H1 (cell line): ENCODE measurements around the gene ARMC3. TPM values are rescaled to one million over a fixed set of nuclear protein-coding genes. Genes with fewer than 3 reads are reported as not detected.

Experiments used
- CTCF ChIA-PET: fragments of 300-600 bp; sonication (Branson Sonifier 250); formaldehyde crosslinking; loops from one replicate; lab custom pipeline; 2021; ENCODE audit not compliant: partially characterized antibody; lab: Charles Lee
- POLR2A ChIA-PET: fragments of 300-600 bp; sonication (Branson Sonifier 250); formaldehyde crosslinking; loops from one replicate; lab custom pipeline; 2021; ENCODE audit warnings: inconsistent platforms; ENCODE audit not compliant: partially characterized antibody; lab: Charles Lee
- DNase-seq, 2 experiments: peaks; one replicate each; pipeline versions ENCODE4 v3.0.0 to v3.0.0-alpha.2; 2010 to 2022; ENCODE audit warnings: low spot score in 2 of 2, low read depth in 1 of 2, mixed read lengths in 1 of 2
- FAIRE-seq: peaks from 2 replicates; lab custom pipeline; 2011; peaks lifted over from hg19 to GRCh38; lab: Jason Lieb, UNC
- H2AFZ ChIP-seq: 2 replicates; pipeline ENCODE4 v1.8.1; 2012; ENCODE audit warnings: low read length, inconsistent platforms
- H2AK5ac ChIP-seq: 2 replicates; pipeline ENCODE4 v1.6.1; 2013; ENCODE audit warnings: low read depth, low read length
- H2BK120ac ChIP-seq: replicated peaks from 2 replicates; pipeline ENCODE3; 2013; ENCODE audit warnings: low read depth, low read length, inconsistent platforms
- H2BK12ac ChIP-seq: 2 replicates; pipeline ENCODE4 v1.6.1; 2013; ENCODE audit warnings: low read depth, low read length
- H2BK15ac ChIP-seq: 2 replicates; pipeline ENCODE4 v1.6.1; 2013; ENCODE audit warnings: low read length
- H2BK20ac ChIP-seq: 2 replicates; pipeline ENCODE4 v1.6.1; 2013; ENCODE audit warnings: low read length
- H2BK5ac ChIP-seq: 2 replicates; pipeline ENCODE4 v1.6.1; 2013; ENCODE audit warnings: low read depth, low read length
- H3K14ac ChIP-seq: 2 replicates; pipeline ENCODE4 v1.6.1; 2013; ENCODE audit warnings: inconsistent platforms; ENCODE audit not compliant: insufficient read length
- H3K18ac ChIP-seq: 2 replicates; pipeline ENCODE4 v1.6.1; 2013; ENCODE audit warnings: low read length; ENCODE audit errors: extremely low read depth
- H3K23ac ChIP-seq: 2 replicates; pipeline ENCODE4 v1.6.1; 2013; ENCODE audit warnings: inconsistent platforms; ENCODE audit not compliant: insufficient read length
- H3K23me2 ChIP-seq: 2 replicates; pipeline ENCODE4 v1.6.1; 2013; ENCODE audit warnings: low read depth, low read length
- H3K27ac ChIP-seq: 2 replicates; pipeline ENCODE4 v1.6.1; 2011; ENCODE audit warnings: low read depth, low read length, inconsistent platforms
- H3K27me3 ChIP-seq, 4 experiments: replicated peaks in 1 of 4; 1 replicate in 1 of 4; 2 replicates in 3 of 4; pipeline versions ENCODE4 v1.6.1 to v1.8.1; 2011 to 2013; ENCODE audit warnings: low read length in 3 of 4, mild to moderate bottlenecking in 3 of 4, inconsistent platforms in 2 of 4, mixed read lengths in 2 of 4, moderate library complexity in 1 of 4; ENCODE audit not compliant: control insufficient read depth in 3 of 4, insufficient read depth in 3 of 4; ENCODE audit errors: extremely low read depth in 1 of 4
- H3K36me3 ChIP-seq, 4 experiments: 2 replicates each; pipeline versions ENCODE4 v1.6.1 to v1.8.1; 2011 to 2013; ENCODE audit warnings: mild to moderate bottlenecking in 4 of 4, low read length in 3 of 4, moderate library complexity in 2 of 4, control low read depth in 1 of 4, inconsistent platforms in 1 of 4; ENCODE audit not compliant: insufficient read depth in 4 of 4, control insufficient read depth in 2 of 4
- H3K4ac ChIP-seq: replicated peaks from 2 replicates; pipeline ENCODE3; 2013; ENCODE audit warnings: low read length, low read depth, mixed read lengths, inconsistent platforms; ENCODE audit not compliant: insufficient read length
- H3K4me1 ChIP-seq, 4 experiments: replicated peaks in 1 of 4; 1 replicate in 1 of 4; 2 replicates in 3 of 4; pipeline versions ENCODE4 v1.6.1 to v1.8.1; 2011 to 2013; ENCODE audit warnings: low read length in 3 of 4, inconsistent platforms in 2 of 4, mixed read lengths in 1 of 4; ENCODE audit not compliant: insufficient read depth in 4 of 4, control insufficient read depth in 3 of 4
- H3K4me2 ChIP-seq, 2 experiments: 2 replicates each; pipeline versions ENCODE4 v1.6.1 to v1.8.1; 2011 to 2013; ENCODE audit warnings: low read depth in 2 of 2, low read length in 2 of 2, control low read depth in 1 of 2, inconsistent platforms in 1 of 2, mild to moderate bottlenecking in 1 of 2; ENCODE audit not compliant: insufficient read depth in 1 of 2
- H3K4me3 ChIP-seq, 4 experiments: fragments of 200-600, 300-600 bp in 1 of 4; sonication (generic), shearing (Covaris generic), sonication (Bioruptor Twin) in 1 of 4; 2 replicates each; pipeline versions ENCODE4 v1.5.1 to v1.8.1; 2011 to 2016; ENCODE audit warnings: low read length in 4 of 4, low read depth in 3 of 4, control low read depth in 2 of 4, inconsistent platforms in 2 of 4, mild to moderate bottlenecking in 2 of 4, mixed read lengths in 1 of 4, moderate library complexity in 1 of 4; ENCODE audit not compliant: insufficient read depth in 2 of 4; ENCODE audit errors: extremely low read depth in 1 of 4
- H3K56ac ChIP-seq: replicated peaks from 2 replicates; pipeline ENCODE3; 2013; ENCODE audit warnings: low read depth, mild to moderate bottlenecking, mixed read lengths, low read length, inconsistent platforms; ENCODE audit not compliant: insufficient read length
- H3K79me1 ChIP-seq: 2 replicates; pipeline ENCODE4 v1.6.1; 2013; ENCODE audit warnings: low read depth, low read length, control low read depth
- H3K79me2 ChIP-seq, 2 experiments: 2 replicates each; pipeline versions ENCODE4 v1.6.1 to v1.8.1; 2012 to 2013; ENCODE audit warnings: low read length in 2 of 2, mild to moderate bottlenecking in 2 of 2, inconsistent platforms in 1 of 2; ENCODE audit not compliant: insufficient read depth in 2 of 2, control insufficient read depth in 1 of 2
- H3K9ac ChIP-seq, 4 experiments: replicated peaks in 1 of 4; 1 replicate in 1 of 4; 2 replicates in 3 of 4; pipeline versions ENCODE4 v1.6.1 to v1.8.1; 2011 to 2013; ENCODE audit warnings: low read depth in 3 of 4, low read length in 3 of 4, control low read depth in 2 of 4, mild to moderate bottlenecking in 2 of 4, moderate library complexity in 2 of 4, inconsistent platforms in 1 of 4; ENCODE audit errors: extremely low read depth in 1 of 4
- H3K9me3 ChIP-seq, 2 experiments: 2 replicates each; pipeline versions ENCODE4 v1.6.1 to v1.8.1; 2012 to 2013; ENCODE audit warnings: mild to moderate bottlenecking in 2 of 2, moderate library complexity in 2 of 2, control low read depth in 1 of 2, inconsistent platforms in 1 of 2, low read depth in 1 of 2, low read length in 1 of 2, mixed read lengths in 1 of 2; ENCODE audit not compliant: insufficient read depth in 2 of 2
- H4K20me1 ChIP-seq, 2 experiments: replicated peaks in 1 of 2; 2 replicates each; pipeline versions ENCODE3 to v1.8.1; 2011 to 2013; ENCODE audit warnings: inconsistent platforms in 2 of 2, low read length in 2 of 2, mild to moderate bottlenecking in 1 of 2; ENCODE audit not compliant: insufficient read depth in 2 of 2, control insufficient read depth in 1 of 2
- H4K5ac ChIP-seq: 2 replicates; pipeline ENCODE4 v1.6.1; 2013; ENCODE audit warnings: low read length, low read depth, mixed read lengths, inconsistent platforms; ENCODE audit not compliant: insufficient read length
- H4K8ac ChIP-seq: 2 replicates; pipeline ENCODE4 v1.8.0; 2013; ENCODE audit warnings: mild to moderate bottlenecking, moderate library complexity, low read length, inconsistent platforms; ENCODE audit not compliant: insufficient read depth; ENCODE audit errors: extremely low read depth
- H4K91ac ChIP-seq: replicated peaks from 2 replicates; pipeline ENCODE3; 2013; ENCODE audit warnings: low read length, mixed read lengths, inconsistent platforms; ENCODE audit not compliant: insufficient read length
- CEBPB ChIP-seq: IDR thresholded peaks from 2 replicates; pipeline ENCODE4 v1.6.1; 2012; ENCODE audit warnings: low read depth, low read length
- CHD1 ChIP-seq: IDR thresholded peaks from 2 replicates; pipeline ENCODE4 v1.6.1; 2012; ENCODE audit warnings: low read depth, low read length, improper control_type of control experiment
- FOSL1 ChIP-seq: IDR thresholded peaks from 2 replicates; pipeline ENCODE4 v1.6.1; 2011; ENCODE audit warnings: mild to moderate bottlenecking, low read depth, low read length, moderate library complexity; ENCODE audit not compliant: insufficient read depth
- KDM5A ChIP-seq: fragments of 200-600 bp; IDR thresholded peaks from 2 replicates; pipeline ENCODE4 v1.7.1; 2012; ENCODE audit warnings: mild to moderate bottlenecking, low read length, inconsistent platforms, mixed read lengths
- NANOG ChIP-seq: IDR thresholded peaks from 2 replicates; pipeline ENCODE4 v1.6.1; 2011; ENCODE audit warnings: low read length, low read depth, mild to moderate bottlenecking, inconsistent platforms; ENCODE audit not compliant: insufficient read depth, poor library complexity, severe bottlenecking
- PHF8 ChIP-seq: fragments of 200-600 bp; sonication (generic); conservative IDR thresholded peaks from 2 replicates; pipeline ENCODE4 v1.7.1; 2012; ENCODE audit warnings: low read depth, mild to moderate bottlenecking, inconsistent platforms, low read length, moderate library complexity
- POLR2A ChIP-seq, 2 experiments: IDR thresholded peaks; 1 replicate in 1 of 2; 2 replicates in 1 of 2; pipeline ENCODE4 v1.6.1; 2011; ENCODE audit warnings: low read depth in 2 of 2, low read length in 2 of 2, mild to moderate bottlenecking in 2 of 2; ENCODE audit errors: control extremely low read depth in 1 of 2
- RAD21 ChIP-seq, 2 experiments: IDR thresholded peaks in 1 of 2; conservative IDR thresholded peaks in 1 of 2; 2 replicates each; pipeline ENCODE4 v1.6.1; 2011; ENCODE audit warnings: low read depth in 2 of 2, low read length in 2 of 2, improper control_type of control experiment in 1 of 2, inconsistent platforms in 1 of 2, mild to moderate bottlenecking in 1 of 2, moderate library complexity in 1 of 2
- RXRA ChIP-seq: IDR thresholded peaks from 2 replicates; pipeline ENCODE4 v1.6.1; 2011; ENCODE audit warnings: low read depth, mild to moderate bottlenecking, low read length, moderate library complexity; ENCODE audit not compliant: insufficient read depth
- SP2 ChIP-seq: IDR thresholded peaks from 2 replicates; pipeline ENCODE4 v1.6.1; 2012; ENCODE audit warnings: mild to moderate bottlenecking, low read length, inconsistent platforms
- SP4 ChIP-seq: IDR thresholded peaks from 2 replicates; pipeline ENCODE4 v1.6.1; 2012; ENCODE audit warnings: low read length, inconsistent platforms
- WGBS, 2 experiments: shearing (Covaris generic) in 1 of 2; methylation state at CpG; one replicate each; pipeline versions ENCODE4 v1.1.6 to v1.1.7; 2013 to 2015; ENCODE audit warnings: low lambda C conversion rate in 2 of 2, mixed read lengths in 2 of 2, inconsistent platforms in 1 of 2, low coverage in 1 of 2, missing lambda C conversion rate in 1 of 2; ENCODE audit not compliant: insufficient replicate concordance in 2 of 2, insufficient coverage in 1 of 2, insufficient read length in 1 of 2; ENCODE audit errors: extremely low coverage in 1 of 2, missing lambda C conversion rate in 1 of 2; 5-methylcytosine and 5-hydroxymethylcytosine counted together
- polyA plus RNA-seq, 7 experiments: library from polyadenylated mRNA; depleted of rRNA in 3 of 7; stranded (reverse) in 5 of 7; unstranded in 2 of 7; fragments of >200 nt in 5 of 7; fragments of 200-250 nt in 2 of 7; gene quantifications; 1 replicate in 5 of 7; 2 replicates in 1 of 7; 4 replicates in 1 of 7; pipeline versions ENCODE4 v1.2.1 to v1.2.3, GENCODE V29; 2011 to 2013; ENCODE audit warnings: missing spikeins in 2 of 7, mixed read lengths in 2 of 7
- total RNA-seq: library from RNA; stranded (reverse); fragmentation: NEBNext Ultra II Directional; extraction: Animal tissue kit (Norgen Biotek cat#: 25700); gene quantifications from 2 replicates; pipeline ENCODE4 v1.2.1, GENCODE V29; 2021

The ARMC3 gene
- total and polyA plus RNA-seq, 2 of the 8 experiments (the other 6 are each of a cell fraction or from before 2014, with no cell fraction given): 0.15 TPM

DNA sequence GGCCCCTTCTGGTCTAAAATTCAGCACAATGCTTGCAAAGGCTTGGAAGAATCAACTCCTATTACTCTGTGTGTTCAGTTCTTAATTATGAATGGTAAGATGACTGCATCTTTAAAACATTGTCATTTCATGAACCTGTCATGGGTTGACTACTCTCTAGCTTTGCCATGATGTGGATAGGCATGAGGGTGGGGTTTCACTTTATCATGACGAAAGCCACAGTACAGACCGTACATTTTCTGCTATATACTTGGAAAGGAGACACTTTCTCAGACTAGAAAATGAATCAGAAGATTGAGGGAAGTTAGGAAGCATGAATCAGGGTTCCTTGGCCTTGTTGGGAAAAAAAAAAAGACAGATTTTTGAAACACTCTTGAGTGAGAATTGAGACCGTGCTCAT lies 147.8 kb downstream of the ARMC3 start:
- Histone ChIP-seq H3K9ac (no peak overlapping the region), H2BK12ac (no peak overlapping the region), H3K4me3 (no peak overlapping the region), H2BK15ac (no peak overlapping the region), H2BK120ac (no peak overlapping the region), H4K20me1 (no peaks in the 10 kb centered on the region), H3K56ac (no peak overlapping the region), H3K4me1 (peaks cover 0 to 7% (median 4%) of the 10 kb centered on the region in 4 experiments; a peak in 6 of 7 replicates), H3K18ac (no peak overlapping the region), H3K23me2 (no peaks in the 10 kb centered on the region), H3K36me3 (no peaks in the 10 kb centered on the region), H3K14ac (no peak overlapping the region), H2BK20ac (no peak overlapping the region), H3K9me3 (no peaks in the 10 kb centered on the region), H4K8ac (no peak overlapping the region), H3K27ac (no peak overlapping the region), H2BK5ac (no peak overlapping the region), H3K23ac (no peak overlapping the region), H4K5ac (no peak overlapping the region), H4K91ac (no peak overlapping the region), H3K27me3 (no peaks in the 10 kb centered on the region), H2AFZ (no peak overlapping the region), H2AK5ac (no peak overlapping the region), H3K4me2 (no peak overlapping the region), H3K79me1 (no peaks in the 10 kb centered on the region), H3K4ac (no peak overlapping the region), H3K79me2 (no peaks in the 10 kb centered on the region)
- WGBS, 2 experiments: 82% methylated on average over 3 of the region's 3 CpGs; no CpG with 5 or more reads in 1 of the 2 experiments
- POLR2A ChIA-PET: interaction anchor here (0.6 kb wide), 1 partner anchor 19 kb away, joined by 3 read pairs; no protein-coding TSS in a partner anchor
- FAIRE-seq (no peak), DNase-seq (no peak)
- CTCF ChIA-PET: no interaction called here
- no peak for TF ChIP-seq PHF8
- TF ChIP-seq CEBPB: no peak
- no peak for TF ChIP-seq NANOG
- TF ChIP-seq CHD1: no peak
- TF ChIP-seq RAD21 (IDR thresholded peaks at IDR 0.05 in 1 of 2, conservative IDR thresholded peaks at IDR 0.05 in 1 of 2; ENCODE audit: low read depth in 2 of 2, low read length in 2 of 2): no peak
- TF ChIP-seq SP2: no peak
- TF ChIP-seq SP4: no peak
- no peak for TF ChIP-seq POLR2A (IDR thresholded peaks at IDR 0.05; ENCODE audit: control extremely low read depth in 1 of 2, low read depth in 2 of 2, low read length in 2 of 2)
- no peak for TF ChIP-seq RXRA
- TF ChIP-seq KDM5A: no peak
- TF ChIP-seq FOSL1: no peak
